Stimulated activated CD8-positive, alpha-beta memory T cell treated with anti-CD3 and anti-CD28 coated beads, Interleukin-12 subunit alpha, Interleukin-12 subunit beta, amount 100 ng/mL, for 24 hours (primary cell): Measurements from ENCODE around the gene BTBD9.

Experiments
- DNase-seq: peaks from one replicate; pipeline ENCODE4 v3.0.0-alpha.2; 2020; ENCODE audit errors: extremely low read depth

The BTBD9 gene

DNA sequence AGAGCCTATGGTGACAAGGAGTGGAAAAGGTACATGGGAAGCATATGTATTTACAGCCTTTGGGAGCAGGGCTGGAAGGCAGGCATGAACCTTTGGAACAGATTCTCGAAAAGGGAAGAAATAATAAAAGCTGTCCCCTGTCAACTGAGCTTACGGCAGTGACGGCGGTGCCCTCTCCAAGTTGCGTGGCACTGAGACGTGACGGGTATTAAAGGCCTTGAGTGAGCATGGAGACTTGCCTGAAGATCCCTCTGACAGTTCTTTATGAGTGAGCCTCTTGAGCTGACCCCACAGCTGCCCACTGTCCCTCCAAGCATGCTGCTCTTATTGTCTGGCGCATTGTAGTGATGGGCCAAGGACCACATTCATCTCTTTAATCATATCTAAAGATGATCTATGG, 431.7 kb downstream of the BTBD9 start:
- DNase-seq, result no peak

DNA sequence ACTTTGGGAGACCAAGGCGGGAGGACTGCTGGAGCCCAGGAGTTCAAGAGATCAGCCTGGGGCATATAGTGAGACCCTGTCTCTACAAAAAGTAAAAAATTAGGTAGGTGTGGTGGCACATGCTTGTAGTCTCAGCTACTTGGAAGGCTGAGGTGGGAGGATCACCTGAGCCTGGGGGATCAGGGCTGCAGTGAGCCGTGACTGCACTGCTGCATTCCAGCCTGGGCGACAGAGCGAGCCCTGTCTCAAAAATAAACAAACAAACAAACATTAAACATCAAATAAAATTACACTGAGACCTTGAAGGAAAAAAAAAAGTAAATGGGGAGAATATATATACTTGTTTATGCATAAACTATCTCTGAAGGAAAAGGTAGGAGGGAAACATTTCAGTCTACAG, 432.4 kb downstream of the BTBD9 start:
- DNase-seq, result no peak

DNA sequence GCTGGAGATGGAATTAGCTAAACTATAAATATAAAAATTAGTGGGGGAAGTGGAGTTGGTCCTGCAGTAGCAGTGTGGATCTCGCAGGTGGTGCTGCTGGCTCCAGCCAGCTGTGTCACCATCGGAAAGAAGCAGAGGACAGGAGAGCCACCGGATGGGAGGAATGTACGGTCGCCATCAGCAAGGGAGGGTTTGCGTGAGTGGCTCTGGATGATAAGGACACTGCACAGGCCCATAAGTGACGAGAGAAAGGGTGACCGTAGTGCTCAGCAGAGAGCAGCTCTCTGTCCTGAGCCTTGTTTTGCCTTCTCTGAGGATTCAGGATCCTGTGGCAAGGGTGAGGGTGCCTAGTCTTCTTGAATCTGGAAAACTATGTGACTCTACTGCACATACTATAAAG, 441.5 kb downstream of the BTBD9 start:
- no peak for DNase-seq

DNA sequence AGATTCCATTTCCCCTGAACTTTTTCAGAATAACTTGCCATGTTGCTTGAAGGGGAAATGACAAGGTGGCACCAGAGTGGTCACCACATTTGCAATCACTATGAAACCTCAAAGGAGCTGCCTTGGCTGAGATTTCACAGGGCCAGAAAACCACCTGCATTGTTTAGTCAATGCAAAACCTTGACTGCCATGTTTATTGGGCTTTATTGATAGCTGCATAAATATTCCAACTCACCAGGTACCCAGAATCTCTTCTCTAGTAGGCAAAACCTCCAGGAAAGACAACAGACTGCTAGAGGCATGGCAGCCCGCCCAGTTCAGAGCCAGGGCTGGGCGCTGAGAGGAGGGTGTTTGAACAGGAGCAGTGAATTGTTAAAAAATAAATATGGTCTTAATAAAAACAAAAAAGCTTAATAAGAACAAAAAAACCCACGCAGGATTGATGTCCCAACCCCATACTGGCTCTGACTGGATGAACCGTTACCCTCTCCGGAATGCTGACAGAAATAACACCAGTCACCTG, 444.6 kb downstream of the BTBD9 start:
- no peak for DNase-seq

DNA sequence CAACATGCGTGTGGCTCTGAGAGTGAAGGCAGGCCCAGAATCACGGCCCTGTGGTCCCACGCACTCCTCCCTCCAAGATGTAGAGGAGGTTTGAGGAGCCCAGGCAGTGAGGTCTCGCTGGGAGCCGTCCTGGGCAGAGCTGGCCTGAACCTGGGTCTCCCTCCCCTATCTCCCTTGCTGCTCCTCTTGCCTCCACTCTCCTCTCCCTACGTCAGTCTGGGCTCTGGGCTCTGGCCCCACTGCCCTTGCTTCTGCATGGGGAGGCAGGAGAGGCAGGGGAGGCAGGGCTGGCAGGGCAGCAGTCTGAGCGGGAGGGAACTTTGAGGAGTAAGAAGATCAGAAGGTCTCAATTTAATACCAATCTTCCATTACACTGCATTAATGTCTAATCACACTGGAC, 445.1 kb downstream of the BTBD9 start:
- no peak for DNase-seq

DNA sequence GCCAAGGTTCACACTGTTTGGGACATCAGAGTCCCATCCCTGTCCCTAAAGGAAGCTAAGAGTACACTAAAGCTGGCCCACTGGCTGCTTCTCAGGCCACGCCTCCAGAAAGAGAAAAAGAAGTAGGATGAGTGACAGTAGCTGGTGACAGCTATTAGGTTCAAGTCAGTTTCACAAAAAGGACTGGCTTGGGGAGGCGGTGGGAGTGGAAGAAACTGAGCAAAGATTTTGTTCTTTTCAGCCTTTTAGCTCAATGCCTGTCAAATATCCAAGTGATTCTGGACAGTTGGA, 445.5 kb downstream of the BTBD9 start:
- no peak for DNase-seq

DNA sequence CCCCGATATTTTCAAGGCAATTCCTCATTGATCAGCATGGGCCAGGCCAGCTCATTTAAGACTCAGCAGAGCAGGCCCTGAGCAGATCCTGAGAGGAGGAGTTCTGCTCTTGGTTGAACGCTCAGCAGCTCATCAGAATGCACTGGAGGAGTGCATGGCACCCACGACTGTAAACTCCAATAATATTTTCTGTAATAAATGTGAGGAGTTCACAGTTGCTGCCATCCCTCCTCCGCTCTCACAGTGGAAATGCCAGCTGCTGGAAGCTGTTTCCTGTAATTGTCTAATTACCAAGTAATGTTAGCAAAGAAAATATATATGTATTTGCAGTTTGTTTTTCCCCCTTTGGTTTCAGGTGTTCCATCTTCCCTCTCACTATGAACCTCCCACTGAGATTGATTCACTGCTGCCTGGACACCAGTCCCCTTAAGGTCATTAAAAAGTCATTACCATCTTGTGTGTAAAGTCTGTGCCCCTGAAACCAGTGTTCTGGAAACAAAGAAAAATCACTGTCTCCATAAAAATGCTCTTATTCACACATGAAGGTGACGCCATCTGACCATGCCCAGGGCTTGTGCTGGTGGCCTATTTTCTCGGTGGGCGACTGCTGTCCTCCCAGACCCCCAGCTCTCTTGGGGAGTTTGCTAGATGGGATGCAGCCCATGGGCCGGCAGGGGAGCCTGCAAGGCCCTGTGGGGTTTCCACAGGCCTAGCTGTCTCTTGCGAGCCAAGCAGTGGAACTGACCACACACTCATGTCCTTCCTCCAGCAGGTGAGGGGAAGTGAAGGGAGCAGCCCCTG, 446.0 kb downstream of the BTBD9 start:
- DNase-seq, result no peak

DNA sequence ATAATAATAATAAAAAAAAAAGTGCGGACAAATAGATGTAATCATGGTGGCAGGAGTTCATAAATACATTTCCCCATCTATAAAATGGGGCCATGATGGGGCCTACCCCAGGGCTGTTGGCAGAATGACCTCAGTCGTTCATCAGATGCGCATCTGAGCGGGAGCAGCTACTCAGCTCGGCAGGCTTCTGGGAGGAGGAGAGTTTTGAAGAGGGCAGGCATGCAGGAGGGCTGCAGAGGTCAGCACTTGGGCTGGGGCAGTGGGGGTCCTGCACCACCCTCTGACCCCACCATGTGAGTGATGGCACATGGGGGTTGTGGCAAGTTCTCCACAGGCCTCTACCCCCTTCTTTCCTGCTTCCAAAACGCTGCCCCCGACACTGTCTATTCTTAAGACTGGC, 446.7 kb downstream of the BTBD9 start:
- DNase-seq, result no peak

DNA sequence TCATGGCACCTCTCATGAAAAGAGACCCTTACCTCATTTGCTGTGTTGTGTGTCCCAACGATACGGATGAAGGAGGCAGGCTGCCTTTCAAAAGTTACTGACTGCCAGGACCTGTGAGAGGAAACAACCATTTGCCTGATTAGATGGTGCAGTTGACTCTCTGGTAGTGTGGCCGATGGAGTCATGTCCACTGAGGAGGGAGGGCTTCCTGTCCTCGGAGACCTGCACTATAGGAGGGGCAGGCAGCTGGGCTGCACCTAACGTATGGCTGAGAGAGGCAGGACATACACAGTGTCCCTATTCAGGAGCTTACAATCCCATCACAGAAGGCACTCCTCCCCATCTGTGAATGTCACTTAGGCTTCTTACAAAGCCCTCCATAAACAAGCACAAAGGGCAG, 447.2 kb downstream of the BTBD9 start:
- DNase-seq, result no peak

DNA sequence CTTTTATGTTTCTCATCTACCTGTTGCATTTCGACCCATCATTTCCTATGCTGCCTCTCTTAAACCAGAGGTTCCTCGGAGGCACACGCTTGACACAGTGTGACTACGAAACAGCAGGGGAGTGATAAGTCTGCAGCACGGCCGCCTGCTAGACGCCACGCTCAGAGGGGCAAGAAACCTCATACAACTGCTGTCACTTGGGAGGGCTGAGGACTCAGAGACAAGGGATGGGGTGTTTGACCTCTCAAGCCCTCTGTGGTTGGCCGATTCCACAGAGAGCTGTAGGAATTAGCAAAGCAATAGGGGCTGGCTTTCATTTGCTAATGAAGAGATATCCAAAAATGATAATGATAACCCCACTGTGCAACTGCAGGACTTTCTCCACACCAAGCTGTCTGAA, 447.7 kb downstream of the BTBD9 start:
- no peak for DNase-seq

DNA sequence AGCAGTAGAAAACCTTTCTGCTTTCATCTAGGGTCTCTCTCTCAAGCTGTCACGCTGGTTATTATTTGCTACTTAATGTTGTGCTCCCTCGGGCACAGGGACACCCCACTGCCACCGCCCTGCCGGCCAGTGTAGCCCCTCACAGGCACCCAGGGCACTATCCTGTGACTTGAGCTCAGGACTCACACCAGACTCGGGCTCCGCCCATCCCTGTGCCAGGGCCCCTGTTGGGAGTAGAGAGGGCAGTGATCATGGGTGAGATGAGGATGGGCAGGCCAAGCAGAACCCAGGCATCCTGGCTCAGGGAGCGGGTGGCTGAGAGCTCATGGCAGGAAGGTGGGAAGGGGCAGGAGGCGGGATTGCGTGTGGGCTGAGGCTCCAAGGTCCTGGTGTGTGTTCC, 448.3 kb downstream of the BTBD9 start:
- DNase-seq, result no peak

DNA sequence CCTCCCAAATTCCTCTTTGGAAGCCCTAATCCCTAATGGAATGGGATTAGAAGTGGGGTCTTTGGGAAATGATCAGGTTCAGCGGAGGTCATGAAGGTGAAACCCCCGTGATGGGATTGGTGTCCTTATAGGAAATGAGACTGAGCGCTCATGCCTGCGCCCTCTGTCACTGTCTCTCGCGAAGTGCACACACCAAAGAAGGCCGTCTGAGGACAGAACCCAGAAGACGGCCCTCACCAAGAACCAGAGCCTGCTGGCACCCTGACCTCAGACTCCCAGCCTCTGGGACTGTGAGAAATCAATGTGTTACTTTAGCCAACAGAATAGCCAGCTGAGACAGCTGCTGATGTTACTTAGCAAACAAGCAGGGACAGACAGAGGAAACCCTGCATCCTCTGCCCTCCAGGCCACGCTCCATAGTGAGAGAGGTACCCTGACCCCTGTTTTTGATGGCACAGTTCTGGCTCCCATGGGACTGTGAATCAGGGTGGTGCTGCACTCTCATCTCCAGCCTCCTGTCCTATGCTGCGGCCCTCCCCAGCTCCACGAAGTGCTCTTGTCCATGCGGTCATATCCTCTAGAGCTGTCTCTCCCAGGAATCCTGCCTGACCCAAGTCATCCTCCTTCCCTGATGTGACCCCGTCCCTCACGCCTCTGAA, 450.9 kb downstream of the BTBD9 start:
- no peak for DNase-seq

DNA sequence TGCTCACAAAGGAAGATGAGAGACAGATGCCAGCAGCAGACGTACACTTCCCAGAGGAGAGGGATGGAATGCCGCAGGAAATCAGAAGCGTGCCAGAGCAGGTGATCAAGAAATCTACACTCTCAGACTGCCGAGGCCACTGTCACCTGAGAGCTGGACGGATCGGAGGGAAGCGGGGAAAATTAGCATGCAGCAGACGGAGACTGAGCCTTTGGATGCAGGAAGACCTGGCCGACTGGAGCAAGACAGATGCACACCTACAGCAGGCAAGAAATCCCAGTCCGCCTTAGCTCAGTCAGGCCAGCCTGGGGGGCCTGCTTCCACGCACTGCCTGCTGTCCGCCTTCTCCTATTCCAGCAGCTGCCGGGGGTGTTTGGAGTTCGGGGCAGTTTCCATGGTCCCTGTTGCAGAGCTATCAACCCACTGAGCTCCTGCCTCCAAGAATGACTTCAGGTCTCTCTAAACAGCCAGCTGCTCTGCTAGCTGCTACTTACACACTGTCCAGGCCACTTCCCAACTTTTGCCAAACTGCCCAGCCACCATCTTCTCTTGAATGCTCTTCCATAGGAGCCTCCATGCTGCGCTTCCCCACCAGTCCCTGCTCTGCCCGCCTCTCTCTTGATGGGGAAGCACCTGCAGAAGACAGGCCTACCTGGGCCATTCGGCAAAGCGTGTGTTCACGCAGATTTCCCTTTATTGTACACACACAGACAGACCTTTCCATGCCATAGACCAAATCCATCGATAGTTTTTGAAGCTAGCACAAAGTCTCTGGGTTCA, 451.7 kb downstream of the BTBD9 start:
- DNase-seq, result no peak

DNA sequence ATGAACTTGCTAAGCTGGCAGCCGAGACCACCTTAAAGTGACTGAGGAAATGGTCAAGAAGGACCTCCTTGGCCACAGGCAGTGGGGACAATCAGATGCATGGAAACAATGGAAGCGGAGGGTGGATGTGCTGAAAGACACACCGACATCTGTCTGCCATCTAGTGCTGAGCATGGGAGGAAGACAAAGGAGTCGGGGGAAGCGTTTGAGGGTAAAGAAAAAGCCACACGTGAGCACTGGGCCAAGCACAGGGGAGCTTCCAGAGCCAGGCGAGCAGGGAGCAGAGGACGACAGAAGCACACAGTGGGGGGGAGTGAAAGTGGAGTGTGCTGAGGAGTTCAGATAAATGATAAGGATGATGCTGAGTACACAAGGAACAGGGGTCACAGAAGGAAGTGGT, 452.4 kb downstream of the BTBD9 start:
- no peak for DNase-seq

DNA sequence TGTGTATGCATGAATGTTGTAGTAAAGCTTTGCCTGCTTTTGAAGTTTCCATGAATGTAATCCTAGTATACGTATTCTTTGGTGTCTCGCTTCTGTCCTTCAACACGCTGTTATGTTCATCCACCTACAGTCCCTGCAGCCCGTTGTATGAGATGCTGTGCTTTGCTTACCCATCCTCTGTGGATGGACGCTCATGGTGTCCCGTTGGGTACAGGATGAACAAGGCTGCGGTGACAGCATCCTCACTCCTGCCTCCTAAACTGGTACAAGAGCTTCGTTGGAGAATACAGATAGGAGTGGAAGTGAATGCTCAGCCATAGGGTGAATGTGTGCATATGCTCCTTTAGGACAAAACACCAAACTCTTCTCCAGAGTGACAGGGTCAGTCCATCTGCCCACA, 454.0 kb downstream of the BTBD9 start:
- no peak for DNase-seq

DNA sequence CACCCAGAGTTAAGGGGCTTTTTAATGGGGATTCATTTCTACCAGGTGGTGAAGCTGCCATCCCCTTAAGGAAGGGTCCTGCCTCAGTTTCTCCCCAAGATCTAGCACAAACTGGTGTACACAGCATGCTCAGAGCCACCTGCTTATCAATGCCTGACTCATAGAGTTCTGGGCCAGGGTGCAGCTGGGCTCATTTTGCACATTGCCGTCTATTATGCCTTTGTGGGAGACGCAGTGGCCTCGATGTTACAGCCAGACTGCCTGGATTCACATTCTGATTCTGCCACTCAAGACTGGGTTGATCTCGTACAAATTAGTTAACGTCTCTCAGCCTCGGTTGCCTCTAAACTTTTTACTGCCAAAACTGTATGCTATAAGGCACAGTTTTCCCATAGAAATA, 454.5 kb downstream of the BTBD9 start:
- no peak for DNase-seq

DNA sequence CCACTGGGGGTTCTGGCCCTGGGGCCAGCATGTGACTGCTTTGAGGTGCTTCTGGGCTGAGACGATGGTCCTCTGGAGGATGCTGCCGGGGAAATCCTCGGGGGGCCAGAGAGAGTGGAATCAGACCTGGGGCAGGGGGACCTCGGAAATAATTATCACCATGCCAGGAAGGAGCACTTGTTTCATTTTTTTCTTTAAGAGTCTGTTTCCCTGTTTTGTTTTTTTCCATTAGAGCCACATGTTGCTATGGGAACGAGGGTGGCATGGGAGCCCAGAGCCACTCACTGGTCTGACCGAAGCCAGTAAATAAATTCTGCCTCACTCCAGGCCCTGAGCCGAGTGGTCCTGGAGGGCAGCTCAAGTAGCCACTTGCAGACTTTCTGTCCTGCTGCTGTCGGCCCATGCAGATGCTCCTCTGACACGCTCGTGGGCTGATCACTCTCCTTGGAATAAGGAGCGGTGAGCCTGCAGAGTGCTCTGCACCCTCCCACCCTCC, 455.1 kb downstream of the BTBD9 start:
- no peak for DNase-seq

DNA sequence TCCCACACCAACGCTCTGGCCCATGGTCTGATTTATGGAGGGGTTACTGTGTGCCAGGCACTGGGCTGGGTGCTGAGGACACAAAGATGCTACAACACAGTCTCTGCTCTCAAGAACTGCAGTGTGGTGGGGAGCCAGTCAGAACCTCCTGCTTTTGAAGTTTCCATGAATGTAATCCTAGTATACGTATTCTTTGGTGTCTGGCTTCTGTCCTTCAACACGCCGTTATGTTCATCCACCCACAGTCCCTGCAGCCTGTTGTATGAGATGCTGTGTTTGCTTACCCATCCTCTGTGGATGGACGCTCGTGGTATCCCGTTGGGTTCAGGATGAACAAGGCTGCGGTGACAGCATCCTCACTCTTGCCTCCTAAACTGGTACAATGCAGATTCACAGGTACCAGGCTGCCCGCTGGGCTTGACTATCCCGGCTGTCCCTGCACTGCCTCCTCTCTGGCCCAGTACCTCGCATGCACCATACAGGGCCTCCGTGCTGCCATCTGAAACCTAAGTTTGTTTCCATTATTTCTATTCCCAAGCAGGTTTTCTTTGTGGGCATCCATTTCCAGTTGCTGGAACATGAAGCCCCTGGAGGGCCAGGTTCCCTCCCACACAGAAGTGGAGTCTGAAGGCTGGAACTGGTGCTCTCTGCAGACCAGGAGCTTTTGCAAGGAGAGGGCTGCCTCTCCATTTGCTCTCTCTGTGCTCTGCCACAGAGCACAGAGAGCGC, 455.7 kb downstream of the BTBD9 start:
- DNase-seq, result no peak

DNA sequence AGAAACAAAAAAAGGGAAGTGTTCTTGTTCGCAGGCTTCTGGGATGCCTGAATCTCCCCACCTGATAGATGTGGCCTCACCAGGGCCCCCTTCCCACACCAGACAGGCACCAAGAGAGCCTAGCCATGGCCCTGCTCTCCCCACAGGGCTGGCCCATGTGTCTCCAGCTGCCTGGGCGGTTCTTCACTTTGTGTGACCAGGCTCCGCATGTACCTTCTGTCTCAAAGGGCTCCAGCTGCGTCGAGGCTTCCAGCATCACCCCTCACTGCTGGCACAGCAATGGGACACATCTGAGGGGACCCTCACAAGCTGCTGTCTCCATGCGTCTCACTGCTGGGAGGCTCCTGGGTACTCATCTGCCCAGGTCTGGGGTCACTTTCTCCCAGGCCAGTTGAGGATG, 457.3 kb downstream of the BTBD9 start:
- no peak for DNase-seq

DNA sequence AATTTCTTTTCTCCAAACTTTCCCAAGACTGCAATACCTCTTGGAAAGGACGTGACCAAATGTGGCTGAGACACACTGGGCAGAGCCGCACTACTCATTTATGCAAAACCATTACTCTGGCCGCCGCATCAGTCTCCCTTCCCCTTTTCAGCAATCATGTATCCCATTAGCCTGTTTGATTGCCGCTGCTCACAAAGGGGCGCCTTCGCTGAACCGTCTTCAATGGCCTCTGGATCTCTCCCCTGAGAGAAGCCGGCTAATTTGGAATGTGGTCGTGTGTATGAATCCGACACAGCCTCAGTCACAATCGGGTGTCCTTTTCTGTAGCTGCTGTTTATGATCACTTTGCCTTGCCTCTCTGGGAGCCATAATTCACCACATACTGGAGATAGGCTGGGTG, 459.1 kb downstream of the BTBD9 start:
- no peak for DNase-seq

DNA sequence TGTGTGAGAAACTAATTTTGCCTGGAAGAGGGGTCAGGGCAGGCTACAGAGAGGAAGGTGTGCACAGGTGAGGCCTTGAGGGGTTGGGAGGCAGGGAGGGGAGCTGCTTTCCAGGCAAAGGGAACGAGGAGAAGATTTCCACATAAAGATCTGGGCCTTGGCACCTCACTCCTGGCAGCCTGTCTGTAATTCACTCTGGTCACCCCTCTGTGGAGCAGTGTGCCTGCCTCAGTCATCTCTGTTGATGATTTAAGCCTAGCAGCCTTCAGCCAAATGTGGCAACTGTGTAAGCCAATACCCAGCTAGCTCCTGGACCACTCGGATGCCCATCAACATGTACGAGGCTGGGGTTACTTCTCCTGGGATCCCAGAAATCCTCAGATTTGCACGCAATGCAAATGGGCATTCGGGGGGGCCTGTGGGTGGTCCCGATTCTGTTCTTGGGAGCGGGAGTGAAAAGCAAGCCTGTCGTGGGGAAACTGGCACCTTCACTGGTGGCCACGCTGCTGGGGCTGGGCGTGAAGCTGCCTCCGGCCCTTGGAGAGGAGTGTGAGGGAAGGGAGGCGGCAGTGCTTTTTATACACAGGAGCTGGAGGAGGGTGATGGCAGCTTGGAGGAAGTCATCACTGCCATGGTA, 459.8 kb downstream of the BTBD9 start:
- DNase-seq, result no peak

DNA sequence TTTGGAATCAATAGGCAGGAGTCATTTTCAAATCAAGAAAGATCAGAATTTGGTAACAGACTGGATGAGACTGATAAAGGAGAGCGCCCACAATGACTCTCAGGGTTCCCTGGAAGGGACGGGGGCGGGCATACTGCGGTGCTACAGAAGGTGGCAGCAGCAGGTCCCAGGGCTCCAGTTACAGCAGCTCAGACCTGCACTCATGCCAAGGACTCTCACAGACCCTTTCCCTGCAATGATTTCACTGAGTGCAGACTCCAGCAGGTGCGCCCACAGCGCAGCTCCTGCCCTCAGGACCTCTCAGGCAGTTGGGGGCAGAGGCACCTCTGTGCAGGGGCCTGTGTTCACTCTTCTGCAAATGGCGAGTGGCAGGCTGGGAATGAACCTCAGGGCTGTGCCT, 460.4 kb downstream of the BTBD9 start:
- no peak for DNase-seq
